Endothelial cell of umbilical vein (primary cell): ENCODE measurements around the gene XYLB. TPM values are rescaled to one million over a fixed set of nuclear protein-coding genes. Genes with fewer than 3 reads are reported as not detected.

ENCODE experiments used
- BruUV-seq: library from RNA; stranded (reverse); fragments of 400-500 nt; replicated peaks from 2 replicates; lab custom pipeline; 2021; lab: Mats Ljungman, UMichigan
- CTCF ChIA-PET: fragments of 300-600, 350-600 bp; sonication (Branson Sonifier 250); formaldehyde crosslinking; loops from one replicate; lab custom pipeline; 2021; ENCODE audit warnings: antibody characterized with exemption, inconsistent platforms; lab: Charles Lee
- POLR2A ChIA-PET: fragments of 300-600, 350-600 bp; sonication (Branson Sonifier 250); formaldehyde crosslinking; loops from one replicate; lab custom pipeline; 2021; ENCODE audit warnings: antibody characterized with exemption, inconsistent platforms; lab: Charles Lee
- DNase-seq: peaks from one replicate; pipeline ENCODE4 v3.0.0-alpha.2; 2011; ENCODE audit warnings: low read depth, low spot score
- FAIRE-seq: peaks from 2 replicates; lab custom pipeline; 2011; peaks lifted over from hg19 to GRCh38; lab: Jason Lieb, UNC
- H2AFZ ChIP-seq: 2 replicates; pipeline ENCODE4 v1.6.0; 2012; ENCODE audit warnings: low read depth, low read length, control low read depth, inconsistent platforms
- H3K27ac ChIP-seq: 2 replicates; pipeline ENCODE4 v1.5.1; 2011; ENCODE audit warnings: low read depth, mild to moderate bottlenecking, control low read depth, low read length, moderate library complexity; ENCODE audit not compliant: insufficient read depth
- H3K27me3 ChIP-seq, 2 experiments: 2 replicates each; pipeline versions ENCODE4 v1.6.0 to v1.6.1; 2011; ENCODE audit warnings: low read length in 2 of 2, mixed read lengths in 1 of 2; ENCODE audit not compliant: control insufficient read depth in 2 of 2, insufficient read depth in 2 of 2
- H3K36me3 ChIP-seq, 2 experiments: 2 replicates in 1 of 2; 3 replicates in 1 of 2; pipeline ENCODE4 v1.5.1; 2011; ENCODE audit warnings: low read length in 2 of 2, mild to moderate bottlenecking in 1 of 2, moderate library complexity in 1 of 2; ENCODE audit not compliant: control insufficient read depth in 2 of 2, insufficient read depth in 2 of 2; ENCODE audit errors: extremely low read depth in 1 of 2
- H3K4me1 ChIP-seq: 3 replicates; pipeline ENCODE4 v1.5.1; 2011; ENCODE audit warnings: mild to moderate bottlenecking, low read length; ENCODE audit not compliant: control insufficient read depth, insufficient read depth; ENCODE audit errors: extremely low read depth
- H3K4me2 ChIP-seq: 2 replicates; pipeline ENCODE4 v1.6.1; 2011; ENCODE audit warnings: low read length, control low read depth, mixed read lengths; ENCODE audit not compliant: insufficient read depth
- H3K4me3 ChIP-seq, 3 experiments: fragments of 200-600 bp in 1 of 3; sonication (generic), shearing (Covaris generic) in 1 of 3; replicated peaks in 1 of 3; 2 replicates each; pipeline ENCODE4 v1.5.1; 2011 to 2016; ENCODE audit warnings: control low read depth in 3 of 3, low read length in 3 of 3, mild to moderate bottlenecking in 2 of 3, inconsistent platforms in 1 of 3, low read depth in 1 of 3, moderate library complexity in 1 of 3; ENCODE audit not compliant: insufficient read depth in 1 of 3
- H3K79me2 ChIP-seq: 2 replicates; pipeline ENCODE4 v1.6.0; 2012; ENCODE audit warnings: low read length, inconsistent platforms; ENCODE audit not compliant: control insufficient read depth, insufficient read depth
- H3K9ac ChIP-seq: replicated peaks from 2 replicates; pipeline ENCODE3; 2011; ENCODE audit warnings: low read length, control low read depth; ENCODE audit not compliant: insufficient read depth; ENCODE audit errors: extremely low read depth
- H3K9me1 ChIP-seq: replicated peaks from 3 replicates; pipeline ENCODE4 v1.6.0; 2011; ENCODE audit warnings: mild to moderate bottlenecking, low read length; ENCODE audit not compliant: control insufficient read depth, insufficient read depth; ENCODE audit errors: extremely low read depth
- H3K9me3 ChIP-seq: replicated peaks from 2 replicates; pipeline ENCODE4 v1.5.1; 2012; ENCODE audit warnings: low read length, inconsistent platforms; ENCODE audit not compliant: control insufficient read depth, insufficient read depth
- H4K20me1 ChIP-seq: replicated peaks from 2 replicates; pipeline ENCODE3; 2011; ENCODE audit warnings: mild to moderate bottlenecking, low read length; ENCODE audit not compliant: control insufficient read depth, insufficient read depth; ENCODE audit errors: extremely low read depth
- EZH2 ChIP-seq: IDR thresholded peaks from 2 replicates; pipeline ENCODE4 v1.6.1; 2012; ENCODE audit warnings: borderline replicate concordance, low read depth, mild to moderate bottlenecking, moderate library complexity, low read length, inconsistent platforms; ENCODE audit not compliant: severe bottlenecking
- FOS ChIP-seq: IDR thresholded peaks from 2 replicates; pipeline ENCODE4 v1.6.1; 2011; ENCODE audit warnings: mild to moderate bottlenecking, low read length, moderate library complexity, borderline replicate concordance; ENCODE audit not compliant: insufficient read depth
- GATA2 ChIP-seq: IDR thresholded peaks from 2 replicates; pipeline ENCODE4 v1.7.0; 2011; ENCODE audit warnings: low read depth, mild to moderate bottlenecking, moderate library complexity, mixed read lengths, low read length; ENCODE audit not compliant: insufficient read length, insufficient read depth
- JUN ChIP-seq: IDR thresholded peaks from 2 replicates; pipeline ENCODE4 v1.6.1; 2011; ENCODE audit warnings: borderline replicate concordance, low read depth; ENCODE audit not compliant: insufficient read length, insufficient read depth
- MYC ChIP-seq: IDR thresholded peaks from one replicate; pipeline ENCODE4 v1.6.1; 2011; ENCODE audit warnings: mild to moderate bottlenecking, low read depth, low read length
- POLR2A ChIP-seq: IDR thresholded peaks from 2 replicates; pipeline ENCODE4 v1.6.1; 2012; ENCODE audit warnings: low read depth, mild to moderate bottlenecking, control low read depth, low read length
- POLR2AphosphoS5 ChIP-seq: IDR thresholded peaks from 2 replicates; pipeline ENCODE4 v1.6.1; 2012; ENCODE audit warnings: low read depth, mild to moderate bottlenecking, control low read depth, low read length, moderate library complexity; ENCODE audit not compliant: insufficient read depth
- dilution Hi-C: fragments of 300-500 bp; cut with MboI; formaldehyde crosslinking; loops from one replicate; pipeline ENCODE4 v1.15.0; 2019; ENCODE audit warnings: low sequenced_read_pairs; ENCODE audit not compliant: extremely low pct_ligation_motif_present
- intact Hi-C: fragments of 100-400 bp; cut with micrococcal nuclease; formaldehyde crosslinking; loops from one replicate; pipeline ENCODE4 v1.10.0; 2022
- polyA plus RNA-seq, 4 experiments: library from polyadenylated mRNA; depleted of rRNA in 3 of 4; stranded (reverse) in 3 of 4; unstranded in 1 of 4; fragments of >200 nt; gene quantifications; 2 replicates each; pipeline versions ENCODE4 v1.2.1 to v1.2.3, GENCODE V29; 2011 to 2012; ENCODE audit warnings: missing spikeins in 1 of 4
- total RNA-seq: library from RNA; stranded (reverse); gene quantifications from 2 replicates; pipeline ENCODE4 v1.2.3, GENCODE V29; 2021
- TF ChIP-seq, protein P1 (sequence below): IDR thresholded peaks from 2 replicates; pipeline ENCODE4 v1.6.1; 2011; ENCODE audit not compliant: insufficient read depth, insufficient read length
- TF ChIP-seq, protein P2 (sequence below), 2 donors: IDR thresholded peaks; 1 replicate in 1 of 2; 2 replicates in 1 of 2; pipeline ENCODE4 v1.5.1; 2011; ENCODE audit warnings: low read length in 2 of 2, mild to moderate bottlenecking in 2 of 2, moderate library complexity in 2 of 2, control low read depth in 1 of 2, inconsistent platforms in 1 of 2, low read depth in 1 of 2; ENCODE audit not compliant: insufficient read depth in 1 of 2; ENCODE audit errors: extremely low read depth in 1 of 2

The XYLB gene
- total and polyA plus RNA-seq, 2 donors (not counting 3 experiments of a cell fraction or from before 2014, with no cell fraction given): 3.7 to 4.3 TPM

- no peaks in the 10 kb centered on the region for H3K9me3 ChIP-seq
- no peak overlapping the region for H3K27ac ChIP-seq
- no peaks in the 10 kb centered on the region for H3K4me1 ChIP-seq
- no peak for FAIRE-seq
- no peaks in the 10 kb centered on the region for H3K9me1 ChIP-seq
- no peaks in the 10 kb centered on the region for H4K20me1 ChIP-seq
- H3K36me3 ChIP-seq: no peaks in the 10 kb centered on the region
- H3K79me2 ChIP-seq: no peaks in the 10 kb centered on the region
- H2AFZ ChIP-seq: no peak overlapping the region
- no peak overlapping the region for H3K4me3 ChIP-seq
- BruUV-seq: no TSS peak
- H3K27me3 ChIP-seq: peaks cover 0 to 4% of the 10 kb centered on the region in 2 experiments
- dilution Hi-C loops: no loop called here
- ChIA-PET CTCF (interaction anchor here (3.4 kb wide), 1 partner anchor 15 kb away, joined by 12 read pairs; the partner anchor contains the start of gene XYLB), POLR2A (no interaction called here)
- intact Hi-C loops: no loop called here
- TF ChIP-seq GATA2 (no peak), EZH2 (no peak), JUN (no peak), FOS (no peak), POLR2AphosphoS5 (no peak), POLR2A (no peak), MYC (no peak)
- TF ChIP-seq, protein P1, sequence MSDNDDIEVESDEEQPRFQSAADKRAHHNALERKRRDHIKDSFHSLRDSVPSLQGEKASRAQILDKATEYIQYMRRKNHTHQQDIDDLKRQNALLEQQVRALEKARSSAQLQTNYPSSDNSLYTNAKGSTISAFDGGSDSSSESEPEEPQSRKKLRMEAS: no peak
- TF ChIP-seq, protein P2, sequence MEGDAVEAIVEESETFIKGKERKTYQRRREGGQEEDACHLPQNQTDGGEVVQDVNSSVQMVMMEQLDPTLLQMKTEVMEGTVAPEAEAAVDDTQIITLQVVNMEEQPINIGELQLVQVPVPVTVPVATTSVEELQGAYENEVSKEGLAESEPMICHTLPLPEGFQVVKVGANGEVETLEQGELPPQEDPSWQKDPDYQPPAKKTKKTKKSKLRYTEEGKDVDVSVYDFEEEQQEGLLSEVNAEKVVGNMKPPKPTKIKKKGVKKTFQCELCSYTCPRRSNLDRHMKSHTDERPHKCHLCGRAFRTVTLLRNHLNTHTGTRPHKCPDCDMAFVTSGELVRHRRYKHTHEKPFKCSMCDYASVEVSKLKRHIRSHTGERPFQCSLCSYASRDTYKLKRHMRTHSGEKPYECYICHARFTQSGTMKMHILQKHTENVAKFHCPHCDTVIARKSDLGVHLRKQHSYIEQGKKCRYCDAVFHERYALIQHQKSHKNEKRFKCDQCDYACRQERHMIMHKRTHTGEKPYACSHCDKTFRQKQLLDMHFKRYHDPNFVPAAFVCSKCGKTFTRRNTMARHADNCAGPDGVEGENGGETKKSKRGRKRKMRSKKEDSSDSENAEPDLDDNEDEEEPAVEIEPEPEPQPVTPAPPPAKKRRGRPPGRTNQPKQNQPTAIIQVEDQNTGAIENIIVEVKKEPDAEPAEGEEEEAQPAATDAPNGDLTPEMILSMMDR (IDR thresholded peaks at IDR 0.05; ENCODE audit: extremely low read depth in 1 of 2, insufficient read depth in 1 of 2, low read depth in 1 of 2, low read length in 2 of 2): no peak
- no peak overlapping the region for H3K9ac ChIP-seq
- no peak overlapping the region for H3K4me2 ChIP-seq
- no peak for DNase-seq
Measured at GRCh38 chr3:38331257-38332022, 15.1 kb upstream of the XYLB start.
